Pericardium fibroblast (primary cell): ENCODE data around the gene C5orf46. TPM values are rescaled to one million over a fixed set of nuclear protein-coding genes. Genes with fewer than 3 reads are reported as not detected.

Experiments used
- total RNA-seq: library from RNA; depleted of rRNA; stranded (reverse); fragments of >200 nt; gene quantifications from 2 replicates; pipeline ENCODE4 v1.2.3, GENCODE V29; 2015

Gene C5orf46
- total RNA-seq: not detected in 2 replicates

DNA sequence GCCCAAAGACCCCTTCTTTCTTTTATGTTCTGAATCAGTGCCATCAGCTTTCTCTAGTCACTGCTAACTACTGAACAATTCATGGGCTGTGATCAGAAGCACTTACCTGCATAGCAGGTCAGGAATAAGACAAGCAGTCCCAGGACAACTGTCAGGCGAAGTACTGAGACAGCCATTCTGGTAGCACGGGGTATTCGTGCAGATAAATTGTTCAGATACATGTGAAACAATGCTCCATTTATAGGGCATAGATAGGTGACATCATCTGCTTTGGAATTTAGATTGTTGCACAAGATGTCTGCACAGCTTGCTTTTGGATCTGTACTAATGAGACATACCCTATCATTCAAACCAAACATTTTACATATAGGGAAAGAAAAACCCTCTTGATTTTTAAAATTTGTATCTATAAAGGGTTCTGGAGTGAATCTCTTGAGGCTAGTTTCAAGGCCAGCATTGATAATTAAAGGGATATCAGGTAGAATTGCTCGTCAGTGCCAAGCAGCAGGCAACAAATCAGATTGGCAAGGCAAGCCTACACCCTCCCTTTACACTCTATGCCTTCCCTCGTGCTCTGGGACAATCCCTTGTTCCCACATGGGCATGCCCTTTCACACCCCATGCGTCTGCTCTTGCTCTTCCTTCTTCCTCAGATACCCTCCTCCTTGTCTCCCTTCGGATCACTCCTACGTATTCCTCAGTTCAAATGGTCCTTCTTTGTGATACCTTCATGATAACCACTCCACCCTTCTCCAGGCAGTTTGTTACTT is at the start of gene C5orf46:
C5orf46 (minus strand) TSS at position 213 of the 770 bp plus-strand sequence; CDS start at position 176, 37 bp downstream.

DNA sequence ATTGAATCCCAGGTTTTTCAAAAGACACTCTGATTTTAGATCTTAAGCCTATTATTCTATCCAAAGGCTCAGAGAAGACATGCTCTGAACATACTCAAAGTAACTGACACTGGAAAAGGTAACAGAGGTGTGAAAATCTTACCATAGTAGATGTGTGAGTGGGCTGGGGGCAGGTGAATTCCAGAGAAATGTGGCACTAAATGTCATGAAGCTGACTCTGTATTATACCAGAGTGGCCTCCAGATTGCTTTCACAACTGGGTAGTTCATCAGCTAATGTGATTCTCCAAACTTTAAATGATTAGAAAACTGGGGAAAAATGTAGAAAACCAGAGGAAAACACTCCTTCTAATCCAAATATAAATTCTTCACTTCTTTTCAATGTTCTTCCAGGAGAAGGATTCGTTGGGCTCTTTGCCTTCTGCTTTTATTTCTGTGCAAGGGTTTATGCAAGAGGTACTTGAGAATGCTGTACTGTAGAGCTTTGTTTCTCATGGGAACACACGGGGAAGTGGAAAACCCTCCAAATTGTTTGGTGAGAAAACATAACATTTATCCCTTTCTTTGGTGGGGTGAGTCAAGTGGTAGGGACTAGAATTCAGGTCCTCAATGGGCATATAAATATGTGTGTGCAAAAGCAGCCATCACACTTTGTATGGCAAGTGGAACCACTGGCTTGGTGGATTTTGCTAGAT is 28.1 kb downstream of the C5orf46 start, which contains the start of gene SCGB3A2:
SCGB3A2 (plus strand) TSS at position 646 of the 694 bp plus-strand sequence. CDS start 93 bp downstream, outside the sequence.

Other genes starting within 250 kb of the C5orf46 start
- 1.8 TPM in 2 replicates for gene JAKMIP2, start 123.8 kb downstream of the C5orf46 start, total RNA-seq
- not detected in 2 replicates for gene SPINK1, start 74.9 kb downstream of the C5orf46 start, total RNA-seq
- gene SCGB3A2, start 27.8 kb downstream of the C5orf46 start, total RNA-seq: not detected in 2 replicates
- gene SPINK5, start 157.4 kb upstream of the C5orf46 start, total RNA-seq: not detected in 2 replicates